B cell (primary cell): ENCODE measurements around the gene HDHD5. TPM values are rescaled to one million over a fixed set of nuclear protein-coding genes. Genes with fewer than 3 reads are reported as not detected.

Experiments
- ATAC-seq: fragments of 200-7000 bp; cut with Tn5 transposase; one replicate; pipeline ENCODE4 v1.10.0; 2021; ENCODE audit warnings: low read depth, mild to moderate bottlenecking, moderate number of reproducible peaks, moderate library complexity
- CTCF ChIA-PET: fragments of 350-600 bp; sonication (Branson Sonifier 250); formaldehyde crosslinking; loops from one replicate; lab custom pipeline; 2021; ENCODE audit warnings: antibody characterized with exemption, inconsistent platforms; lab: Charles Lee
- POLR2A ChIA-PET: fragments of 350-600 bp; sonication (Branson Sonifier 250); formaldehyde crosslinking; loops from one replicate; lab custom pipeline; 2021; ENCODE audit warnings: antibody characterized with exemption; lab: Charles Lee
- DNase-seq: peaks from one replicate; pipeline ENCODE4 v3.0.0; 2013
- H2AFZ ChIP-seq: 2 replicates; pipeline ENCODE4 v1.6.1; 2012; ENCODE audit warnings: mild to moderate bottlenecking, low read depth, low read length; ENCODE audit not compliant: insufficient read depth, poor library complexity, severe bottlenecking
- H3K27ac ChIP-seq, 2 donors: 1 replicate in 1 of 2; 2 replicates in 1 of 2; pipeline ENCODE4 v1.5.1; 2012 to 2013; ENCODE audit warnings: low read length in 2 of 2, mild to moderate bottlenecking in 2 of 2, moderate library complexity in 1 of 2
- H3K27me3 ChIP-seq, 4 experiments: fragments of 200-600 bp in 1 of 4; sonication (generic) in 1 of 4; replicated peaks in 1 of 4; 1 replicate in 2 of 4; 2 replicates in 2 of 4; pipeline versions ENCODE4 v1.6.1 to v1.7.0; 2013 to 2016; ENCODE audit warnings: low read length in 3 of 4, mild to moderate bottlenecking in 2 of 4, mixed read lengths in 1 of 4, moderate library complexity in 1 of 4; ENCODE audit not compliant: insufficient read depth in 4 of 4, control insufficient read depth in 3 of 4; ENCODE audit errors: control extremely low read depth in 1 of 4
- H3K36me3 ChIP-seq, 2 experiments: replicated peaks in 1 of 2; 1 replicate in 1 of 2; 2 replicates in 1 of 2; pipeline versions ENCODE4 v1.6.1 to v1.7.1; 2013; ENCODE audit warnings: low read length in 1 of 2; ENCODE audit not compliant: insufficient read depth in 2 of 2, control insufficient read depth in 1 of 2; ENCODE audit errors: control extremely low read depth in 1 of 2, extremely low read depth in 1 of 2
- H3K4me1 ChIP-seq, 2 donors: fragments of 200-600 bp in 1 of 2; sonication (generic) in 1 of 2; 1 replicate in 1 of 2; 2 replicates in 1 of 2; pipeline versions ENCODE4 v1.5.1 to v1.6.1; 2013 to 2017; ENCODE audit warnings: low read length in 2 of 2; ENCODE audit not compliant: control insufficient read depth in 2 of 2, insufficient read depth in 2 of 2
- H3K4me2 ChIP-seq: replicated peaks from 2 replicates; pipeline ENCODE3; 2012; ENCODE audit warnings: mild to moderate bottlenecking, low read depth, low read length; ENCODE audit not compliant: poor library complexity, severe bottlenecking
- H3K4me3 ChIP-seq, 5 experiments: fragments of 200-600 bp in 1 of 5; sonication (generic) in 1 of 5; 1 replicate in 3 of 5; 2 replicates in 2 of 5; pipeline versions ENCODE4 v1.5.1 to v1.7.0; 2011 to 2016; ENCODE audit warnings: low read length in 4 of 5, mild to moderate bottlenecking in 4 of 5, low read depth in 2 of 5, control low read depth in 1 of 5, moderate library complexity in 1 of 5; ENCODE audit not compliant: insufficient read depth in 1 of 5; ENCODE audit errors: control extremely low read depth in 1 of 5, extremely low read depth in 1 of 5
- H3K79me2 ChIP-seq: fragments of 200-600 bp; sonication (generic); one replicate; pipeline ENCODE4 v1.6.0; 2016; ENCODE audit warnings: low read length; ENCODE audit not compliant: control insufficient read depth, insufficient read depth
- H3K9ac ChIP-seq: fragments of 200-600 bp; sonication (generic); 2 replicates; pipeline ENCODE4 v1.6.1; 2017; ENCODE audit warnings: mild to moderate bottlenecking, low read length, moderate library complexity
- H3K9me3 ChIP-seq, 3 donors: one replicate each; pipeline versions ENCODE4 v1.6.1 to v1.7.1; 2013; ENCODE audit warnings: low read length in 2 of 3; ENCODE audit not compliant: control insufficient read depth in 2 of 3, insufficient read depth in 1 of 3; ENCODE audit errors: control extremely low read depth in 1 of 3
- H4K20me1 ChIP-seq: 2 replicates; pipeline ENCODE4 v1.6.0; 2012; ENCODE audit warnings: mild to moderate bottlenecking, low read length; ENCODE audit not compliant: insufficient read depth, control insufficient read depth, poor library complexity, severe bottlenecking
- H3K27ac Mint-ChIP-seq: one replicate; pipeline ENCODE4 v1.8.0; 2021; ENCODE audit warnings: mixed read lengths
- H3K27me3 Mint-ChIP-seq: one replicate; pipeline ENCODE4 v1.8.0; 2021; ENCODE audit warnings: mixed read lengths
- H3K4me1 Mint-ChIP-seq: one replicate; pipeline ENCODE4 v1.8.0; 2021; ENCODE audit warnings: mixed read lengths
- H3K4me3 Mint-ChIP-seq: one replicate; pipeline ENCODE4 v1.8.0; 2021; ENCODE audit warnings: mixed read lengths
- H3K9me3 Mint-ChIP-seq: one replicate; pipeline ENCODE4 v1.8.0; 2022; ENCODE audit warnings: mixed read lengths; ENCODE audit not compliant: insufficient read depth
- EZH2 ChIP-seq: IDR thresholded peaks from 2 replicates; pipeline ENCODE4 v1.6.1; 2012; ENCODE audit warnings: borderline replicate concordance, low read depth, mild to moderate bottlenecking, moderate library complexity, low read length; ENCODE audit not compliant: insufficient read depth, poor library complexity, severe bottlenecking
- WGBS: methylation state at CpG from one replicate; pipeline ENCODE4 v1.1.5; 2013; ENCODE audit warnings: missing lambda C conversion rate; ENCODE audit not compliant: insufficient coverage; 5-methylcytosine and 5-hydroxymethylcytosine counted together
- intact Hi-C: fragments of 100-400 bp; cut with micrococcal nuclease; formaldehyde crosslinking; loops from one replicate; pipeline ENCODE4 v1.10.0; 2022
- polyA plus RNA-seq: library from polyadenylated mRNA; depleted of rRNA; stranded (reverse); fragments of >200 nt; gene quantifications from 2 replicates; pipeline ENCODE4 v1.2.3, GENCODE V29; 2012
- total RNA-seq, 2 donors: library from RNA; stranded (reverse); fragments of 120-200 nt in 1 of 2; gene quantifications; 1 replicate in 1 of 2; 2 replicates in 1 of 2; pipeline versions ENCODE4 v1.2.3 to v1.2.4, GENCODE V29; 2013 to 2022
- TF ChIP-seq, protein P1 (sequence below): fragments of 200-600 bp; IDR thresholded peaks from one replicate; pipeline ENCODE4 v1.8.0; 2022; ENCODE audit warnings: antibody characterized with exemption, mild to moderate bottlenecking

Gene HDHD5
- total and polyA plus RNA-seq, 2 donors (not counting 1 experiment from before 2014, with no cell fraction given), result 17.7 to 37.7 TPM

- H3K4me3 ChIP-seq, result no peak overlapping the region
- WGBS, result 89% methylated on average over 2 of the region's 3 CpGs
- ChIA-PET CTCF (interaction anchor here (5.2 to 12.3 kb wide), 2 partner anchors 7 to 337 kb away, joined by 31 to 302 read pairs; no protein-coding TSS in a partner anchor), POLR2A (no interaction called here)
- DNase-seq (no peak), ATAC-seq (no peak)
- no peaks in the 10 kb centered on the region for H3K36me3 ChIP-seq
- Mint-ChIP-seq H3K9me3 (no peaks in the 10 kb centered on the region), H3K27me3 (peaks cover 3% of the 10 kb centered on the region), H3K4me3 (no peak overlapping the region), H3K4me1 (peaks cover 6% of the 10 kb centered on the region), H3K27ac (no peak overlapping the region)
- peaks cover 6% of the 10 kb centered on the region for H3K79me2 ChIP-seq
- H3K27ac ChIP-seq, result no peak overlapping the region
- intact Hi-C loops, result no loop called here
- no peaks in the 10 kb centered on the region for H3K27me3 ChIP-seq
- H3K9me3 ChIP-seq, result no peaks in the 10 kb centered on the region
- H3K9ac ChIP-seq, result no peak overlapping the region
- H3K4me1 ChIP-seq, result peaks cover 6% of the 10 kb centered on the region in 2 donors
- H2AFZ ChIP-seq, result no peak overlapping the region
- H4K20me1 ChIP-seq, result no peaks in the 10 kb centered on the region
- H3K4me2 ChIP-seq, result no peak overlapping the region
- TF ChIP-seq, protein P1, sequence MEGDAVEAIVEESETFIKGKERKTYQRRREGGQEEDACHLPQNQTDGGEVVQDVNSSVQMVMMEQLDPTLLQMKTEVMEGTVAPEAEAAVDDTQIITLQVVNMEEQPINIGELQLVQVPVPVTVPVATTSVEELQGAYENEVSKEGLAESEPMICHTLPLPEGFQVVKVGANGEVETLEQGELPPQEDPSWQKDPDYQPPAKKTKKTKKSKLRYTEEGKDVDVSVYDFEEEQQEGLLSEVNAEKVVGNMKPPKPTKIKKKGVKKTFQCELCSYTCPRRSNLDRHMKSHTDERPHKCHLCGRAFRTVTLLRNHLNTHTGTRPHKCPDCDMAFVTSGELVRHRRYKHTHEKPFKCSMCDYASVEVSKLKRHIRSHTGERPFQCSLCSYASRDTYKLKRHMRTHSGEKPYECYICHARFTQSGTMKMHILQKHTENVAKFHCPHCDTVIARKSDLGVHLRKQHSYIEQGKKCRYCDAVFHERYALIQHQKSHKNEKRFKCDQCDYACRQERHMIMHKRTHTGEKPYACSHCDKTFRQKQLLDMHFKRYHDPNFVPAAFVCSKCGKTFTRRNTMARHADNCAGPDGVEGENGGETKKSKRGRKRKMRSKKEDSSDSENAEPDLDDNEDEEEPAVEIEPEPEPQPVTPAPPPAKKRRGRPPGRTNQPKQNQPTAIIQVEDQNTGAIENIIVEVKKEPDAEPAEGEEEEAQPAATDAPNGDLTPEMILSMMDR, result no peak
These were observed 5.4 kb upstream of the HDHD5 start for GRCh38 chr22:17164392-17165024.

DNA sequence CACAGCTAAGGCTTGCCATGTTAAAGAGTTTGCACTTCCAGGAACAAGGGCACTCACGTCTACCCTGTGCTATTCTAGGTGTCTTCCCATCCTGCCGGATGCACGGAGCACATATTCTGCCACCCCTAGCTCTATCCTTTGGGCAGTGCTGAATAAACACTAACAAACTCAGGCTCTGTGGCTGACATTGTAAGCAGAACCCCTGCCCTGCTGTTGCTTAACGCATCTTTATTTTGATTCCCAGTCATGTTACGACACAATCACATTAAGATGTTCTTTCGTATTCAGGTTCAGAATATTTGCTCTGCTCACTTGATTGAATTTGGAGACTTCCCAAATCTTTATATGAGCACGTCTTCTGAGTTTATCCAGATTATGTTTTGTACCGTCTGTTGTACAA is 3.7 kb upstream of the HDHD5 start:
- peaks cover 22% of the 10 kb centered on the region for H3K79me2 ChIP-seq
- H3K4me1 ChIP-seq, result peaks cover 12 to 15% of the 10 kb centered on the region in 2 donors
- no peak overlapping the region for H3K27ac ChIP-seq
- DNase-seq (no peak), ATAC-seq (no peak)
- POLR2A ChIA-PET, result no interaction called here
- no peaks in the 10 kb centered on the region for H3K27me3 ChIP-seq
- H4K20me1 ChIP-seq, result peaks cover 2% of the 10 kb centered on the region
- intact Hi-C loops, result no loop called here
- H3K9me3 ChIP-seq, result no peaks in the 10 kb centered on the region
- peaks cover 2% of the 10 kb centered on the region for H3K27me3 Mint-ChIP-seq
- no peak overlapping the region for H3K27ac Mint-ChIP-seq
- peaks cover 10% of the 10 kb centered on the region for H3K4me1 Mint-ChIP-seq
- no peaks in the 10 kb centered on the region for H3K36me3 ChIP-seq
- H3K4me2 ChIP-seq, result no peak overlapping the region
- 85% methylated on average over 6 of the region's 8 CpGs for WGBS
- no peak for TF ChIP-seq EZH2
- TF ChIP-seq, protein P1, result no peak
- no peak overlapping the region for H3K4me3 Mint-ChIP-seq
- no peak overlapping the region for H3K9ac ChIP-seq
- no peak overlapping the region for H2AFZ ChIP-seq
- CTCF ChIA-PET, result interaction anchor here (3.2 to 5.2 kb wide), 2 partner anchors 9 to 339 kb away, joined by 12 to 31 read pairs; no protein-coding TSS in a partner anchor
- no peaks in the 10 kb centered on the region for H3K9me3 Mint-ChIP-seq
- H3K4me3 ChIP-seq, result no peak overlapping the region
